ENCODE results near the gene FXYD7.
A peak's percentile ranks its signal among the peaks of the same experiment; 100 is the strongest.
"Not testable (repeated sequence)": the region's sequence is repeated elsewhere in the genome, so short reads cannot be mapped to it uniquely, and the experiment has no call there.

The FXYD7 gene

DNA sequence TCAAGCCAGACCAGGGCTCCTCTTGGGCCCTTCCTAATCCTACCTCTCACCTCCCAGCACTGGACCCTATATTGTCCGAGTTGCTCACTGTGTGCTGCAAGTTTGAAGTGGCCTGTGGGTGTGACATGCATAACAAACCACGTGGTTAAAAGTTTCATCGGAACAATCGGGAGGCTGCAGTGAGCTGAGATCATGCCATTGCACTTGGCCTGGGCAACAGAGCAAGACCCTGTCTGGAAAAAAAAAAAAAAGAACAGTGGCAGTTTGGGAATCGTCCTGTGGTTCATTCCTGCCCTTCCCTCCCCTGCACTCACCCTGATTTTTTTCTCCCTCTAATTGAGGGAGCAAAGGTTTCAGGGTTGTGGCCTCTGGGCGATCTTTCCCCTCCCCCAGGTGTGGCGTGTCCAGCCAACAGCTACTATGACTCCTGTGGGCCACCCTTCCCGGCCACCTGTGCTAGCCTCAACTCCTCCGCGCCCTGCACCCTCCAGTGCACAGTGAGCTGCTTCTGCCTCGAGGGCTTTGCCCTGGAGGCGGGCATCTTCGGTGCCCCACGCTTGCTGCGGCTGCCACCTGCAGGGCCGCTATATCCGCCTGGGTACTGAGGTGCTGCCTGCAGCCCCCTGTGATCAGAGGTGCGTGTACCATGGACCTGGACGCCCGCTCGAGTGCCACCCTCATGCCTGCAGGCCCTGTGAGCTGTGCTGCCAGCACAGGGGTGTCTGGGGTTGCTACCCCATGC is 43.7 kb upstream of the FXYD7 start:
- no peak for TF ChIP-seq SUZ12 (IDR thresholded peaks at IDR 0.05; ENCODE audit: extremely low read depth, insufficient read depth, insufficient read length)
- TF ChIP-seq YY1 (IDR thresholded peaks at IDR 0.05; ENCODE audit: insufficient read depth, insufficient read length) = no peak
- no peak for TF ChIP-seq ZNF274 (IDR thresholded peaks at IDR 0.05; ENCODE audit: low read depth, low read length)
- H3K27me3 ChIP-seq (ENCODE audit: insufficient read depth, insufficient read length) = no peaks in the 10 kb centered on the region
- no peak for DNase-seq (ENCODE audit: low read depth, low spot score)

DNA sequence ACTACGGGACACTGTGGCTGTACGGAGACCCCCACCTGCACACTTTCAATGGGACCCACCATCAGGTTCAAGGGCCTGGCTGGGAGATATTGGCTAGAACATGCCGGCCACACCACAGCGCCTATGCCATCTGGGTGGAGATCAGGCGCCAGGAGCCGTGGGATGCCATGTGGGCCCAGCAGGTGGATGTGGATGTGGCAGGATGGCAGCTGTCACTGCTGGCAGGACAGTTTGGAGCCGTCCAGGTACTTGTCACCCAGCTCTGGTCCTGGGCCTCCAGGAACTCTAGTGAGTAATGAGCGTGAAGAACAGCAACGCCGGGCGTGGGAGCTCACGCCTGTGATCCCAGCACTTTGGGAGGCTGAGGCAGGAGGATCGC is 43.2 kb upstream of the FXYD7 start:
- peaks cover 7% of the 10 kb centered on the region for H3K4me1 ChIP-seq (ENCODE audit: insufficient read depth, insufficient read length)
- no peak overlapping the region for H3K4me3 ChIP-seq (ENCODE audit: insufficient read length, low read depth)
- H3K36me3 ChIP-seq (ENCODE audit: insufficient read depth, insufficient read length, low read length) = no peaks in the 10 kb centered on the region
- no peak overlapping the region for H3K9ac ChIP-seq (ENCODE audit: insufficient read length, low read depth)
- TF ChIP-seq SUZ12 (IDR thresholded peaks at IDR 0.05; ENCODE audit: extremely low read depth, insufficient read depth, insufficient read length) = no peak
- no peak for TF ChIP-seq ZNF274 (IDR thresholded peaks at IDR 0.05; ENCODE audit: low read depth, low read length)
- no peak for TF ChIP-seq YY1 (IDR thresholded peaks at IDR 0.05; ENCODE audit: insufficient read depth, insufficient read length)
- no peak for DNase-seq (ENCODE audit: low read depth, low spot score)
- H3K9me3 ChIP-seq (ENCODE audit: insufficient read depth, low read length) = no peaks in the 10 kb centered on the region
- H3K27me3 ChIP-seq (ENCODE audit: insufficient read depth, insufficient read length) = no peaks in the 10 kb centered on the region

More for the DNA sequence above, 43.7 kb upstream of the FXYD7 start:
- Histone ChIP-seq H3K4me1 (ENCODE audit: insufficient read depth, insufficient read length) (peaks cover 7% of the 10 kb centered on the region), H3K9me3 (ENCODE audit: insufficient read depth, low read length) (no peaks in the 10 kb centered on the region), H3K36me3 (ENCODE audit: insufficient read depth, insufficient read length, low read length) (no peaks in the 10 kb centered on the region), H3K4me3 (ENCODE audit: insufficient read length, low read depth) (no peak overlapping the region), H3K9ac (ENCODE audit: insufficient read length, low read depth) (no peak overlapping the region)

DNA sequence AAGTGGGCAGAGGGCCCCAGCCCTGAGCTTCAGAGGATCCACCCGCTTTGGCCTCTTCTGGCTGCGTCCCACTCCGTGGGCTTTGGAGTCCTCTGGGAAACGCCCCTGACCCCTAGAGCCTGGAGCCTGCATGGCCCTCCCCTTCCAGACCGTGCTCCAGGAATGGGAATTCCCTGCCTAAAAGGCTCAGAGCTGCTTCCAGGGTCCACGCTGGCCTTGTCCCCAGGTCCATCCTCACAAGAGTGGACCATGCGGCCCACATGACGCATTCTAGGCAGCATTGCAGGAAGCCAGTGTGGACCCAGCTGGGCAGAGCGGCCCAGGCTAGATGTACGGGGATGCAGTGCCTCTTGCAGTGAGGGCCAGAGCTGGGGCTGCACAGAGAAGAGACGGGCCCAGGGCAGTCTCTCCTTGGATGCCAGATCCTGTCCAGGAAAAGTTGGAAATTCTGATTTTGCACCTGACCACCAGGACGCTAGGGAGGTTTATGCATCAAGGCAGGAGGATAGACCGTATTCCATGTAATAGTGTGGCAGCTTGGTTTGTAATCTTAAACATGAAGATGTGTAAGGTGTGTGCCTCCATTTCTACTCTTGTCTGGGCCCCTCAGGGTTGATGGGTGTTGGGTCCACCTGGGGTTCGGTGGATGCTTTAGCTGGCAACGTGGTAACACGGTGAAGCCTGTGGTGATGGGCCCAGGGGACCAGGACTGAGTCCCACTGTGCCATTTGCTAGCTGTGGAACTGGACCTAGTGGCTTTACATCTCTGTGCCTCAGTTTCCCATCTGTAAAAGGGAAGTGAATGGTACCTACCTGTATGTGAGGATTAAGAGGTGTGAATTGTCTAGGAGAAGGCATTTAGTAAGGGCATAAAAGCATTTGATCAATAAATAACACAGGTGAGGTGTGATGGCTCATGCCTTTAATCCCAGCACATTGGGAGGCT is 42.2 kb upstream of the FXYD7 start:
- Histone ChIP-seq H3K27me3 (ENCODE audit: insufficient read depth, insufficient read length) (no peaks in the 10 kb centered on the region), H3K9me3 (ENCODE audit: insufficient read depth, low read length) (peaks cover 3% of the 10 kb centered on the region; the same call in 1 of the 2 replicates), H3K9ac (ENCODE audit: insufficient read length, low read depth) (peak overlapping the region; percentile 10), H3K36me3 (ENCODE audit: insufficient read depth, insufficient read length, low read length) (no peaks in the 10 kb centered on the region), H3K4me3 (ENCODE audit: insufficient read length, low read depth) (no peak overlapping the region), H3K4me1 (ENCODE audit: insufficient read depth, insufficient read length) (peaks cover 7% of the 10 kb centered on the region)
- DNase-seq (ENCODE audit: low read depth, low spot score) = no peak
- TF ChIP-seq ZNF274 (IDR thresholded peaks at IDR 0.05; ENCODE audit: low read depth, low read length) (no peak), SUZ12 (IDR thresholded peaks at IDR 0.05; ENCODE audit: extremely low read depth, insufficient read depth, insufficient read length) (no peak), YY1 (IDR thresholded peaks at IDR 0.05; ENCODE audit: insufficient read depth, insufficient read length) (no peak)

DNA sequence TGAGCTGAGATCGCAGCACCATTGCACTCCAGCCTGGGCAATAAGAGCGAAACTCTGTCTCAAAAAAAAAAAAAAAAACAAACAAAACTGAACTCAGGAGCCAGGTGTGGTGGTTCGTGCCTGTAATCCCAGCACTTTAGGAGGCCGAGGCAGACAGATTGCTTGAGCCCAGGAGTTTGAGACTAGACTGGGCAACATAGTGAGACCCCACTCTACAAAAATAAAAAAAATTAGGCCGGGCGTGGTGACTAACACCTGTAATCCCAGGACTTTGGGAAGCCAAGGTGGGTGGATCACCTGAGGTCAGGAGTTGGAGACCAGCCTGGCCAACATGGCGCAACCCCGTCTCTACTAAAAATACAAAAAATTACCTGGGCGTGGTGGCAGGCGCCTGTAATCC is 41.1 kb upstream of the FXYD7 start:
- not testable (repeated sequence) for H3K9me3 ChIP-seq (ENCODE audit: insufficient read depth, low read length); H3K9ac ChIP-seq (ENCODE audit: insufficient read length, low read depth); DNase-seq (ENCODE audit: low read depth, low spot score); H3K36me3 ChIP-seq (ENCODE audit: insufficient read depth, insufficient read length, low read length); H3K4me3 ChIP-seq (ENCODE audit: insufficient read length, low read depth); H3K27me3 ChIP-seq (ENCODE audit: insufficient read depth, insufficient read length); H3K4me1 ChIP-seq (ENCODE audit: insufficient read depth, insufficient read length)

DNA sequence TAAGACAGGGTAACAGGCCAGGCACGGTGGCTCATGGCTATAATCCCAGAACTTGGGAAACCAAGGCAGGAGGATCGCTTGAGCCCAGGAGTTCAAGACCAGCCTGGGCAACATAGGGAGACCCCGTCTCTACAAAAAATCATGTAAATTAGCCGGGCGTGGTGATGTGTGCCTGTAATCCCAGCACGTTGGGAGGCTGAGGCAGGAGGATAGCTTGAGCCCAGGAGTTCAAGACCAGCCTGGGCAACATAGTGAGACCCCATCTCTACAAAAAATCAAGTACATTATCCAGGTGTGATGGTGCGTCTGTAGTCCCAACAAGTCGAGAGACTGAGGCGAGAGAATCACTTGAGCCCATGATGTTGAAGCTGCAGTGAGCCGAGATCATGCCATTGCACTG is 39.4 kb upstream of the FXYD7 start:
- not testable (repeated sequence) for H3K4me3 ChIP-seq (ENCODE audit: insufficient read length, low read depth); H3K36me3 ChIP-seq (ENCODE audit: insufficient read depth, insufficient read length, low read length); H3K9ac ChIP-seq (ENCODE audit: insufficient read length, low read depth); DNase-seq (ENCODE audit: low read depth, low spot score); H3K9me3 ChIP-seq (ENCODE audit: insufficient read depth, low read length); H3K27me3 ChIP-seq (ENCODE audit: insufficient read depth, insufficient read length); H3K4me1 ChIP-seq (ENCODE audit: insufficient read depth, insufficient read length)

DNA sequence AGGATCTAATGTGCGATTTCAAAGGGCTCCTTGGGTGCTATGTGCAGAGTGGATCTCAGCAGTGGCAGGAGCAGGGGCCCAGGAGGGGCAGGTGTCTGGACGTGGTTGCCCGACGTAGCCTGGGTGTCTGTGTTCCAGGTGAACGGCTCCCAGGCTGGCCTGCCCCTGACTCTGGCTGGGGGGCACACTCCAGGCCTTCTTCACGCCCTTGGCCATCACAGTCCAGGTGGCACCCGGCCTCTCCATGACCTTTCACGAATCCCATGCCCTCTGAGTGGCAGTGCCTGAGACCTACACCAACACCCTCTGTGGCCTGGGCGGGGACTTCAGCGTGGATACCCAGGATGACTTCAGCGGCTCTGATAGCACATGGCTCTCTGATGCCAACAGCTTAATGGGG is 38.7 kb upstream of the FXYD7 start:
- peaks cover 5% of the 10 kb centered on the region; the same call in 1 of the 2 replicates for H3K9me3 ChIP-seq (ENCODE audit: insufficient read depth, low read length)
- TF ChIP-seq ZNF274 (IDR thresholded peaks at IDR 0.05; ENCODE audit: low read depth, low read length) (no peak), SUZ12 (IDR thresholded peaks at IDR 0.05; ENCODE audit: extremely low read depth, insufficient read depth, insufficient read length) (no peak), YY1 (IDR thresholded peaks at IDR 0.05; ENCODE audit: insufficient read depth, insufficient read length) (no peak)
- DNase-seq (ENCODE audit: low read depth, low spot score) = no peak
- H3K4me1 ChIP-seq (ENCODE audit: insufficient read depth, insufficient read length) = peaks cover 7% of the 10 kb centered on the region
- no peaks in the 10 kb centered on the region for H3K36me3 ChIP-seq (ENCODE audit: insufficient read depth, insufficient read length, low read length)
- no peaks in the 10 kb centered on the region for H3K27me3 ChIP-seq (ENCODE audit: insufficient read depth, insufficient read length)
- no peak overlapping the region for H3K4me3 ChIP-seq (ENCODE audit: insufficient read length, low read depth)
- no peak overlapping the region for H3K9ac ChIP-seq (ENCODE audit: insufficient read length, low read depth)

DNA sequence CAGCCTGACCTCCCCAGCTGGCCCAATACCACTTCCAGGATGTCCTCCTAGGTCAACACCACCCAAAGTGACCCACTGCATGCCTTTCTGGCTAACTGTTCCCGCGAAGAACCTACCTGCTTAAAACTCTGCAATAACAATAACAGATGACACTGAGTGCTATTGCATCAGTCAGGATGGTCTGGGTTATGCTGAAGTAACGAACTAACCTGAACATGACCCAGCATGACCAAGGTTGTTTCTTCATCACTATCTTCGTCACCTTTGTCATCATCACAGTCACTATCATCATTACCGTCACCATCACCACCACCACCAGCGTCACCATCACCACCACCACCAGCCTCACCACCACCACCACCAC is 38.0 kb upstream of the FXYD7 start:
- Histone ChIP-seq H3K36me3 (ENCODE audit: insufficient read depth, insufficient read length, low read length) (no peaks in the 10 kb centered on the region), H3K9ac (ENCODE audit: insufficient read length, low read depth) (no peak overlapping the region), H3K4me3 (ENCODE audit: insufficient read length, low read depth) (no peak overlapping the region), H3K4me1 (ENCODE audit: insufficient read depth, insufficient read length) (peaks cover 7% of the 10 kb centered on the region), H3K9me3 (ENCODE audit: insufficient read depth, low read length) (peaks cover 5% of the 10 kb centered on the region; the same call in 1 of the 2 replicates), H3K27me3 (ENCODE audit: insufficient read depth, insufficient read length) (no peaks in the 10 kb centered on the region)
- DNase-seq (ENCODE audit: low read depth, low spot score) = no peak
- no peak for TF ChIP-seq YY1 (IDR thresholded peaks at IDR 0.05; ENCODE audit: insufficient read depth, insufficient read length)
- TF ChIP-seq ZNF274 (IDR thresholded peaks at IDR 0.05; ENCODE audit: low read depth, low read length) = no peak
- no peak for TF ChIP-seq SUZ12 (IDR thresholded peaks at IDR 0.05; ENCODE audit: extremely low read depth, insufficient read depth, insufficient read length)
